ENCODE measurements around the gene SLC1A2. TPM values are rescaled to one million over a fixed set of nuclear protein-coding genes. Genes with fewer than 3 reads are reported as not detected.

The SLC1A2 gene
- total and polyA plus RNA-seq, 2 donors (not counting 3 experiments of a cell fraction or from before 2014, with no cell fraction given) = not detected

GRCh38 chr11:35230388-35230787 lies 189.0 kb downstream of the SLC1A2 start:
- H3K36me3 ChIP-seq (ENCODE audit: control insufficient read depth in 2 of 2, extremely low read depth in 1 of 2, insufficient read depth in 2 of 2, low read length in 2 of 2) = no peaks in the 10 kb centered on the region

More at GRCh38 chr11:35230388-35230787, 189.0 kb downstream of the SLC1A2 start:
- no TSS peak for BruUV-seq (replicated peaks)
- Histone ChIP-seq H3K79me2 (ENCODE audit: control insufficient read depth, insufficient read depth, low read length) (no peaks in the 10 kb centered on the region), H3K9ac (replicated peaks; ENCODE audit: extremely low read depth, insufficient read depth, low read length) (no peak overlapping the region), H2AFZ (ENCODE audit: low read depth, low read length) (no peak overlapping the region), H3K9me1 (replicated peaks; ENCODE audit: control insufficient read depth, extremely low read depth, insufficient read depth, low read length) (no peaks in the 10 kb centered on the region), H3K4me1 (ENCODE audit: control insufficient read depth, extremely low read depth, insufficient read depth, low read length) (no peaks in the 10 kb centered on the region), H3K27ac (ENCODE audit: insufficient read depth, low read depth, low read length) (no peak overlapping the region), H3K27me3 (ENCODE audit: control insufficient read depth in 2 of 2, insufficient read depth in 2 of 2, low read length in 2 of 2) (no peaks in the 10 kb centered on the region), H3K4me2 (ENCODE audit: insufficient read depth, low read length) (no peak overlapping the region), H4K20me1 (replicated peaks; ENCODE audit: control insufficient read depth, extremely low read depth, insufficient read depth, low read length) (no peaks in the 10 kb centered on the region), H3K9me3 (replicated peaks; ENCODE audit: control insufficient read depth, insufficient read depth, low read length) (no peaks in the 10 kb centered on the region), H3K4me3 (replicated peaks in 1 of 3; ENCODE audit: insufficient read depth in 1 of 3, low read depth in 1 of 3, low read length in 3 of 3) (no peak overlapping the region)
- intact Hi-C loops (cut with micrococcal nuclease) = loop anchor here (10.0 kb wide), 1 partner anchor 646 kb away; no protein-coding TSS in a partner anchor
- ChIA-PET CTCF (interaction anchor here (1.4 kb wide), 1 partner anchor 9 kb away, joined by 4 read pairs; no protein-coding TSS in a partner anchor), POLR2A (no interaction called here)
- FAIRE-seq = no peak
- no peak for DNase-seq (ENCODE audit: low read depth, low spot score)
- TF ChIP-seq MAX (IDR thresholded peaks at IDR 0.05; ENCODE audit: insufficient read depth, insufficient read length) = no peak
- no peak for TF ChIP-seq CTCF (IDR thresholded peaks at IDR 0.05; ENCODE audit: extremely low read depth in 1 of 2, insufficient read depth in 1 of 2, low read depth in 1 of 2, low read length in 2 of 2)
- no peak for TF ChIP-seq JUN (IDR thresholded peaks at IDR 0.05; ENCODE audit: borderline replicate concordance, insufficient read depth, insufficient read length, low read depth)
- TF ChIP-seq GATA2 (IDR thresholded peaks at IDR 0.05; ENCODE audit: insufficient read depth, insufficient read length, low read depth, low read length) = no peak
- TF ChIP-seq FOS (IDR thresholded peaks at IDR 0.05; ENCODE audit: borderline replicate concordance, insufficient read depth, low read length) = no peak
- no peak for TF ChIP-seq POLR2A (IDR thresholded peaks at IDR 0.05; ENCODE audit: low read depth, low read length)
- TF ChIP-seq POLR2AphosphoS5 (IDR thresholded peaks at IDR 0.05; ENCODE audit: insufficient read depth, low read depth, low read length) = no peak
- TF ChIP-seq EZH2 (IDR thresholded peaks at IDR 0.05; ENCODE audit: borderline replicate concordance, low read depth, low read length, severe bottlenecking) = no peak
- TF ChIP-seq MYC (IDR thresholded peaks at IDR 0.05; ENCODE audit: low read depth, low read length) = no peak
- dilution Hi-C loops (cut with MboI; ENCODE audit: extremely low pct_ligation_motif_present, low sequenced_read_pairs) = no loop called here

Measured in endothelial cell of umbilical vein (primary cell).